GOT3 (cell line): ENCODE results near the gene ZNF792.
"Not testable (repeated sequence)": the region's sequence is repeated elsewhere in the genome, so short reads cannot be mapped to it uniquely, and the experiment has no call there.

Source experiments
- DNase-seq: peaks from one replicate; lab custom pipeline; 2025; ENCODE audit warnings: mixed read lengths; lab: John Stamatoyannopoulos, UW

ZNF792 gene

DNA sequence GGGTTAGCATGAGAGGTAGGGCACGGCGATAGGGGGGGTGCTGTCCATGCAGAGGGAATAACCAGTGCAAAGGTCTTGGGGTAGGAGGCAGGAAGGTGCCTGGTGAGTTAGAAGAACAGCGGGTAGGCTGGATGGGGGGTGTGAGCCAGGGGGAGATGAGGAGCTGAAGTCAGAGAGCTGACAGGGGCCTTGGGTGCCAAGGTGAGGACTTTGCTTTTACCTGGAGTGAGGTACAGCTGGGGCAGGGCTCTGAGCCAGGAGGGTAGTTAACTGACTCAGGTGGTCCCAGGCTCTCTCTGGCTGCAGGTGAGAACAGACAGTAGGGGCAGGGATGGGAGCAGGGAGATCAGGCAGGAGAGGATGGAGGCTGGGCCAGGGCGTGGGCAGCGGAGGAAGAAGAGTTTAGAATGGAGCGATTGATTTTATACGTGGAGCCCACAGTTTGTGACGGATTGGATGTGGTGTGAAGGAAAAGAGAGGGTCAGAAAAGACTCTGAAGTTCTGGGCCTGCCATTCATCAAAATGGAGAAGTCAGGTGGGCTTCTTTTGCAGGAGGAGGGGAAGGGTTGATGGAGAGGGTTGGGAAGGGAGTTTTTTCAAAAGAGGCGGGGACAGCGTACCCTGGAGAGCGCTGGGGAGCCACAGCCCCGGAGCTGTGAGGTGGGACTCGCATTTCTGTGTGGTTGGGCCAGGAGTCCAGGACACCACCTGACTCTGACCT, 34.9 kb upstream of the ZNF792 start:
- no peak for DNase-seq

GRCh38 chr19:34998224-34998623, 34.2 kb upstream of the ZNF792 start:
- not testable (repeated sequence) for DNase-seq

DNA sequence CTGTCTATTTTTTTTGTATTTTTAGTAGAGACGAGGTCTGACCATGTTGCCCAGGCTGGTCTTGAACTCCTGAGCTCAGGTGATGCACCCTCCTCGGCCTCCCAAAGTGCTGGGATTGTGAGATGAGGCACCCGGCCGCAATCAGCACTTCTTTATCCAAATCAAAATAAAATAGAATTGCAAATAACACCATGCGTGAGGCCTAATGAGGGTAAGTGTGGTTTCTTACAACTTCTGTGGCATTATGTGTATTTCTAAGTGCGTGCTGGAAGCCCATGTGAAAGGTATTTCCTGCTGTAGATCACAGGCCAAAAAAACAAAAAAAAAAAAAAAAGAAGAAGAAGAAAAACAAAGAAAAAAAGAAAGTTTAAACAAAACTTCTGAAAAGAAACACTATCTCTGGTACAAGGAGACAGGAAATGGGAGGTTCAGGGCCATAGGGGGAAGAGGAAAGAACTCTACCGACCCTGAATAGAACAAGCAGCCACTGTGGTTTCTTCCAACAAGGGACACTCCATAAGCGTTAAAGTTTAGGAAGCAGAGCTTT, 33.1 kb upstream of the ZNF792 start:
- no peak for DNase-seq

GRCh38 chr19:34995551-34995950, 31.5 kb upstream of the ZNF792 start:
- DNase-seq = no peak

DNA sequence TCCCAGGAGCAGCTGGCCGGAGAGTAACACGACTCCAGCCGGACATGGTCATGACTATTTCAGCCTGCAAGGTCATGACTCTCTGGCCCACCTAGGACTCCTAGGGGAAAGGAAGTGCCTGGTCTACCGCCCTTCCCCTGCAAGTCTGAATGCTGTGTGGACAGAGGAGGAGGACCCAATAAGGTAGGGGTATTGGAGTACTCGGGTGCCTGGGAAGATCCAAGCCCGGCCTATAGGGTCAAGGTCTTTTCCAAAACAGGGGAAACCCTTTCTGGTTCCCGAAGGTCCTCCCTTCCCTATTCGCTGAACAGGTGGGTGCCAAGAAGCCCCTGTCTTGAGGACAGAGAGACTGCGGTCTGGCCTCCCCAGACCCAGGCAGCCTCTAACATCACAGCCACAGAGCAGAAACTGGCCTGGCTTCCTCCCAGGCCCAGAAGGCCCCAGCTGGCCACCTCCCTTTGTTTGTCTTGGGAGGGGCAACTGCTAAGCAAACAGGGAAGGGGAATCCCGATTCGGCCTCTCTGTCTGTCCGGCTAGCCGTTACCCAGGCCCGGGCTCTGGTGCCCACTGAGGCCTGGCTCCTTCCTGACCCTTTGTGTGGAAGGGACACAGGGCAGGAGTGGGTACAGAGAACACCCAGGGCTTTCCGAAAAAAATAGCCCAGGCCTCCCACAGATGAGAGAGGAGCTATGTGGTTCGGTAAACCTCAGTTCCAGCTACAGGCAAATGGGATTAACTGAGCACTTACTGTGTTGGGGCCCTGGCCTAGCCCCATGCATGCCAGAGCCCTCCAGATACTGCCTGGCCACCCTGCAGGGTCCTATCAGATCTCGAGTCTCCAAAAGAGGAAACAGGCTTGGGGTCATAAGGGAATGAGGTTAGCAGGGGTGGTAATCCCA, 30.9 kb upstream of the ZNF792 start:
- no peak for DNase-seq

- DNase-seq = no peak
Observed at GRCh38 chr19:34994286-34994642, 30.2 kb upstream of the ZNF792 start.

DNA sequence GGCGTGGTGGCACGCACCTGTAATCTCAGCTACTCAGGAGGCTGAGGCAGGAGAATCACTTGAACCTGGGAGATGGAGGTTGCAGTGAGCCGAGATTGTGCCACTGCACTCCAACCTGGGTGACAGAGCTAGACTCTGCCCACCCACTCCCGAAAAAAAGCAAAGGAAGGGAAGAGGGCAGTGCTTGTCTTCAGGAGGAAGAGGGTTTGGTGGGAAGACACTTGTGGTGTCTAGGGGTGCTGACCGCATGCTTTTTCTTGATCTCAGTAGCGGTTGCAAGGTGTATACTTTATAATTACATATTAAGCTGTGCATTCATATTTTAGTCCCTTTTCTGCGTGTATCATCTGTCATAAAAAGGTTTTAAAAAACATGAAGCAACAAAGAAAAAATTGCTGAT, 28.6 kb upstream of the ZNF792 start:
- DNase-seq = not testable (repeated sequence)

DNA sequence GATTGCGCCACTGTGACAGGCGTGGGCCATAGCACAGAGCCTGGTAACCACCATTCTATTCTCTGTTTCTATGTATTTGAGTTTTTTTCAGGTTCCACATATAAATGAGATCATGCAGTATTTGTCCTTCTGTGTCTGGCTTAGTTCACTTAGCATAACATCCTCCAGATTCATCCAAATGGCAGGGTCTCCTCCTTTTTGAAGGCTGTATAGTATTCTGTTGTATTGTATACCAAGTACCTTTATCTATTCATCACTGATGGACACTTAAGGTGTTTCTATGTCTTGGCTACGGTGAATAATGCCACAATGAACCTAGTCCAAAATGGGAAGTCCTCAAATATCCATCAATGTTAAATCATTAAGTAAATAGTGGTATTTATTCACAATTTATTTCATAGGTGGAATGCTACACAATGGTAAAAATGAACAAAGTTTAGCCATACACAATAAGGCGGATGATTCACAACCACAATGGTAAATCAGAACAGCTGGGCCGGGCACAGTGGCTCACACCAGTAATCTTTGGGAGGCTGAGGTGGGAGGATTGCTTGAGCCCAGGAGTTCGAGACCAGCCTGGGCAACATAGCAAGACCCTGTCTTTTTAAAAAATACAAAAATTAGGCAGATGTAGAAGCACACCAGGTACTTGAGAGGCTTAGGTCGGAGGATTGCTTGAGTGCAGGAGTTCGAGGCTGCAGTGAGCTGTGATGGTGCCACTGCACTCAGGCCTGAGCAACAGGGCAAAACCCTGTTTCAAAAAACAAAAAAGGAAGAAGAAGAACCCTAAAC, 27.7 kb upstream of the ZNF792 start:
- DNase-seq = no peak

GRCh38 chr19:34990578-34991192, 26.7 kb upstream of the ZNF792 start:
- DNase-seq = no peak

DNA sequence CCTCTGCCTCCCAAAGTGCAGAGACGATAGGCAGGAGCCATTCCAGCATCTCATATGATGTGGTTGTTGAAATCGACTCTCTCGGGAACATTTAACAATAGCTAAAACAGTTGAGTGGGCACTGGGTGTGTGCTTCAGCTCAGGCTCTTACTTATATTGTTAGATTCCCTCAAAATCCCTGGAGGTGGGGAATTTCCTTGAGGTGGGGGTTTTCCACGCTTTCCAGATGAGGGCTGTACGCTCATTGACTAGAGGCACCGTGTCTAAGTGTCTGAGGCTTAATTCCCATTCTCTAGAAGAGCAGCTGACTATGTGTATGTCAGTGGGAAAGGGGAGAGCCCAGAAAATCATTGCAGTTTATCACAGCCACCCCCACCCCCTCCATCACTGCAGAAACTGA, 25.3 kb upstream of the ZNF792 start:
- DNase-seq = no peak

- DNase-seq = no peak
Observed at GRCh38 chr19:34988119-34988518, 24.1 kb upstream of the ZNF792 start.

- no peak for DNase-seq
Observed at GRCh38 chr19:34985249-34986022, 21.4 kb upstream of the ZNF792 start.

DNA sequence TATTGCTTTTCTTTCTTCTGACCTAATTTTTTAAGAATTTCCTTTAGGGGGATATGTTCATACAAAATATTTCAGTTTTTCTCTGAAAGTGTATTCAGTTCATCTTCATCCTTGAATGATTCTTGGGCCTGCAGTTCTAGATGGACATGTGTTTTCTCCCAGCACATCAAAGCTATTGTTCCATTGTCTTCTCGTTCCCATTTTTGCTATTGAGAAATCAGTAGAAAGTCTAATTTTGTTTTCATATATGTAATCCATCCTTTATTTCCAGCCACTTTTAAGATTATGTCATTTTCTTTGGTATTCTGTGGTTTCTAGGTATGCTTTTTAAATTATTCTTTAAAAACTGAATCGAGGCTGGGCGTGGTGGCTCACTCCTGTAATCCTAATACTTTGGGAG, 20.3 kb upstream of the ZNF792 start:
- DNase-seq = no peak

GRCh38 chr19:34983786-34984185, 19.8 kb upstream of the ZNF792 start:
- DNase-seq = no peak

GRCh38 chr19:34982275-34982674, 18.2 kb upstream of the ZNF792 start:
- DNase-seq = no peak

GRCh38 chr19:34979819-34980640, 16.0 kb upstream of the ZNF792 start:
- no peak for DNase-seq

DNA sequence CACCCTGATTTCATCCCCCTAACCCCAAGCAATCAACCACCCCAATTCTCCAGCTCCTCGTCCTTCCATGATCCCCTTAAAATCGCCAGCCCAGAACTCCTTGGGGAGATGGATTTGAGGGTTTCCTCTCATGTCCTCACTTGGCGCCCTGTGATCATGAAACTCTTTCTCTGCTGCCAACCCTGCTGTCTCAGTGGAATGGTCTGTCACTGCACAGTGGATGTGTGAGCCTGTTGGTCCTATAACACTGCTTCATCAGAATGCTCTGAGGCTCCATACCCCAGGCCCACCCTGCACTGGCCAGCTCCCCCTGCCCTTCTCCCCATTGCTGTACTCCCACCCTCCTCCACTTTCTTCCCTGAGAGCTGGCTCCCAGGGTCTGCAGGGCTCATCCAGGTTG, 12.6 kb upstream of the ZNF792 start:
- no peak for DNase-seq

- no peak for DNase-seq
Observed at GRCh38 chr19:34975056-34975455, 11.0 kb upstream of the ZNF792 start.

DNA sequence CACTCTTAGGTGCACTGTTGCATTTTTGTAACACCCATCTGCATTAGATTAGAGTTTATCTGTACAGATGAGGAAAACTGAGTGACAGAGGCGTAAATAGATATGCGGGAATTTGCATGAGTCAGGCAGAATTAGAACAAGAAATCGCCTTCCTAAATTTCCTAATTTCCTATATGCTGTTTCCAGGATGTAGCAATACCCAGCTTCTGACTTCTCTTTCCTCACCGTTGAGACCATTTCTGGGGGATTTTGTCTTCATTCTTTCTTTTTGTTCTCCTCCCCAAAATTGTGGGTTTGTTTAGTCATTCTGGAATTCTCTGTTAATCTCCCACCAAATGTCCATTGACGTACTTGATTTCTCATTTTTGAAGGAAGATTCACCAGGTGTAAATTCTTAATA, 10.6 kb upstream of the ZNF792 start:
- no peak for DNase-seq

- DNase-seq = no peak
Observed at GRCh38 chr19:34972163-34972705, 8.2 kb upstream of the ZNF792 start.
